ENCODE measurements around the gene PPP2R3B. TPM values are rescaled to one million over a fixed set of nuclear protein-coding genes. Genes with fewer than 3 reads are reported as not detected.

The PPP2R3B gene
- total RNA-seq, 6 experiments from 2014 or later, result 4.2 to 6.3 (median 5.3) TPM

GRCh38 chrX:431492-432111, 44.9 kb upstream of the PPP2R3B start:
- H3K36me3 ChIP-seq, result no peaks in the 10 kb centered on the region
- no peaks in the 10 kb centered on the region for H3K4me1 ChIP-seq
- intact Hi-C loops (cut with DNase I), result no loop called here
- H3K4me3 ChIP-seq, result no peak overlapping the region
- TF ChIP-seq POLR2A (IDR thresholded peaks at IDR 0.05), result no peak
- TF ChIP-seq, protein P1, sequence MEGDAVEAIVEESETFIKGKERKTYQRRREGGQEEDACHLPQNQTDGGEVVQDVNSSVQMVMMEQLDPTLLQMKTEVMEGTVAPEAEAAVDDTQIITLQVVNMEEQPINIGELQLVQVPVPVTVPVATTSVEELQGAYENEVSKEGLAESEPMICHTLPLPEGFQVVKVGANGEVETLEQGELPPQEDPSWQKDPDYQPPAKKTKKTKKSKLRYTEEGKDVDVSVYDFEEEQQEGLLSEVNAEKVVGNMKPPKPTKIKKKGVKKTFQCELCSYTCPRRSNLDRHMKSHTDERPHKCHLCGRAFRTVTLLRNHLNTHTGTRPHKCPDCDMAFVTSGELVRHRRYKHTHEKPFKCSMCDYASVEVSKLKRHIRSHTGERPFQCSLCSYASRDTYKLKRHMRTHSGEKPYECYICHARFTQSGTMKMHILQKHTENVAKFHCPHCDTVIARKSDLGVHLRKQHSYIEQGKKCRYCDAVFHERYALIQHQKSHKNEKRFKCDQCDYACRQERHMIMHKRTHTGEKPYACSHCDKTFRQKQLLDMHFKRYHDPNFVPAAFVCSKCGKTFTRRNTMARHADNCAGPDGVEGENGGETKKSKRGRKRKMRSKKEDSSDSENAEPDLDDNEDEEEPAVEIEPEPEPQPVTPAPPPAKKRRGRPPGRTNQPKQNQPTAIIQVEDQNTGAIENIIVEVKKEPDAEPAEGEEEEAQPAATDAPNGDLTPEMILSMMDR (IDR thresholded peaks at IDR 0.05), result no peak
- no peaks in the 10 kb centered on the region for H3K27me3 ChIP-seq
- DNase-seq (no peak), ATAC-seq (no peak)
- no peaks in the 10 kb centered on the region for H3K9me3 ChIP-seq
- no peak overlapping the region for H3K27ac ChIP-seq
- whole genome bisulfite sequencing (ENCODE audit: insufficient coverage, low coverage, low lambda C conversion rate, missing lambda C conversion rate), result 83% methylated on average over 2 of the region's 2 CpGs

DNA sequence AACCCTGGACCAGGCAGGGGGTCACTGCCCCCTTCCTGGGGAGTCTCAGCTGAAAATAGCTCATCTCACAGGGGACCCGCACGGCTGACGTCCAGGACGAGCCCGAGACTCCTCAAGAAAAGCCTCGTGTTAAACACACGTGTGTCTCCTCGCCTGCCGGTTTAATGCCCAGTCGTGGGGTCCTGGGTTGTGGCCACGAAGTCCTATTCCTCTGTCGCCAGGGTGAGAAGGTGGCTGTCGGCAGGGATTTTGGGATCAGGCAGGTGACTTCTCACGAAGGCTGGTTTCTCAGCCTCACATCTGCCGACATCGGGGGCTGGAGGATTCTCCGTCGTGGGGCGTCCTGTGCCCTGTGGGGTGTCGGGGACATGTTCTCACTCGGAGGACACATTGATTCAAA, 44.3 kb upstream of the PPP2R3B start:
- Histone ChIP-seq H3K9me3 (no peaks in the 10 kb centered on the region), H3K27me3 (no peaks in the 10 kb centered on the region), H3K27ac (no peak overlapping the region), H3K4me1 (no peaks in the 10 kb centered on the region), H3K36me3 (no peaks in the 10 kb centered on the region), H3K4me3 (no peak overlapping the region)
- TF ChIP-seq, protein P1 (IDR thresholded peaks at IDR 0.05), result no peak
- TF ChIP-seq POLR2A (IDR thresholded peaks at IDR 0.05), result no peak
- intact Hi-C loops (cut with DNase I), result no loop called here
- ATAC-seq (no peak), DNase-seq (no peak)
- WGBS (ENCODE audit: insufficient coverage, low coverage, low lambda C conversion rate, missing lambda C conversion rate), result 93% methylated on average over 5 of the region's 21 CpGs

GRCh38 chrX:429266-429825, 42.6 kb upstream of the PPP2R3B start:
- Histone ChIP-seq H3K4me3 (no peak overlapping the region), H3K9me3 (no peaks in the 10 kb centered on the region), H3K27ac (no peak overlapping the region), H3K36me3 (no peaks in the 10 kb centered on the region), H3K27me3 (no peaks in the 10 kb centered on the region), H3K4me1 (no peaks in the 10 kb centered on the region)
- DNase-seq, result no peak
- intact Hi-C loops (cut with DNase I), result loop anchor here in 1 of 2 donors (10.0 kb wide), 1 partner anchor 55 kb away; no protein-coding TSS in a partner anchor
- ATAC-seq, result no peak
- TF ChIP-seq, protein P1 (IDR thresholded peaks at IDR 0.05), result no peak
- no peak for TF ChIP-seq POLR2A (IDR thresholded peaks at IDR 0.05)
- 80% methylated on average over 14 of the region's 24 CpGs for WGBS (ENCODE audit: insufficient coverage, low coverage, low lambda C conversion rate, missing lambda C conversion rate)

- H3K9me3 ChIP-seq, result no peaks in the 10 kb centered on the region
- no peak for TF ChIP-seq POLR2A (IDR thresholded peaks at IDR 0.05)
- TF ChIP-seq, protein P1 (IDR thresholded peaks at IDR 0.05), result no peak
- DNase-seq (no peak), ATAC-seq (no peak)
- intact Hi-C loops (cut with DNase I), result loop anchor here in 1 of 2 donors (10.0 kb wide), 1 partner anchor 57 kb away; no protein-coding TSS in a partner anchor
- no peak overlapping the region for H3K27ac ChIP-seq
- no peaks in the 10 kb centered on the region for H3K36me3 ChIP-seq
- H3K4me1 ChIP-seq, result no peaks in the 10 kb centered on the region
- 35% methylated on average over 17 of the region's 56 CpGs for WGBS (ENCODE audit: insufficient coverage, low coverage, low lambda C conversion rate, missing lambda C conversion rate)
- H3K4me3 ChIP-seq, result no peak overlapping the region
- no peaks in the 10 kb centered on the region for H3K27me3 ChIP-seq
These were observed 41.4 kb upstream of the PPP2R3B start for GRCh38 chrX:427812-428725.

Measured in right lobe of liver (tissue), 6 donors.